Suprapubic skin (tissue), 3 donors: ENCODE data around the gene ZNF213.

Experiments
- POLR2A ChIP-seq, 2 donors: fragments of 450-650 bp; IDR thresholded peaks; one replicate each; pipeline ENCODE4 v1.6.1; 2017; ENCODE audit warnings: antibody characterized with exemption in 2 of 2, mild to moderate bottlenecking in 2 of 2, moderate library complexity in 2 of 2
- TF ChIP-seq, protein P1 (sequence below), 2 donors: fragments of 200-600 bp in 1 of 2; fragments of 450-650 bp in 1 of 2; sonication (generic) in 1 of 2; IDR thresholded peaks; one replicate each; pipeline ENCODE4 v1.5.1; 2016 to 2019; ENCODE audit warnings: antibody characterized with exemption in 2 of 2, mild to moderate bottlenecking in 1 of 2, moderate library complexity in 1 of 2

DNA sequence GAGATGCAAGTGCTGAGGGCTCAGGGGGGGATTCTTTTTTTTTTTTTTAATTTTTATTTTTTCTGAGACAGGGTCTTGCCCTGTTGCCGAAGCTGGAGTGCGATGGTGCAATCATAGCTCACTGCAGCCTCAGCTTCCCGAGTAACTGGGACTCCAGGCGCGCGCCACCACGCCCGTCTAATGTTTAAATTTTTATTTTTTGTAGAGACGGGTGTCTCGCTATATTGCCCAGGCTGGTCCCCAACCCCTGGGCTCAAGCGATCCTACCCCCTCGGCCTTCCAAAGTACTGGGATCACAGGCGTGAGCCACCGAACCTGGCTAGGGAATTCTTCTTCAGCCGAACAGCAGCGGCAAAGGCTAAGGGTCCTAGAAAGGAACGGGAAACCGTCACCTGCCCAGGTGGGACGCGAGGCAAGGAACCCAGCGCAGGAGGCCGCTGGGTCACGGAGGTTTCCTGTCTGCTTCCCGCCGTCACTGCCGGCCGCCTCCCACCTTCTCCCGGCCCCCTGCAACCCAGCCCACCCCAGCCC lies 39.9 kb downstream of the ZNF213 start:
- TF ChIP-seq POLR2A (IDR thresholded peaks at IDR 0.05) = no peak
- TF ChIP-seq, protein P1, sequence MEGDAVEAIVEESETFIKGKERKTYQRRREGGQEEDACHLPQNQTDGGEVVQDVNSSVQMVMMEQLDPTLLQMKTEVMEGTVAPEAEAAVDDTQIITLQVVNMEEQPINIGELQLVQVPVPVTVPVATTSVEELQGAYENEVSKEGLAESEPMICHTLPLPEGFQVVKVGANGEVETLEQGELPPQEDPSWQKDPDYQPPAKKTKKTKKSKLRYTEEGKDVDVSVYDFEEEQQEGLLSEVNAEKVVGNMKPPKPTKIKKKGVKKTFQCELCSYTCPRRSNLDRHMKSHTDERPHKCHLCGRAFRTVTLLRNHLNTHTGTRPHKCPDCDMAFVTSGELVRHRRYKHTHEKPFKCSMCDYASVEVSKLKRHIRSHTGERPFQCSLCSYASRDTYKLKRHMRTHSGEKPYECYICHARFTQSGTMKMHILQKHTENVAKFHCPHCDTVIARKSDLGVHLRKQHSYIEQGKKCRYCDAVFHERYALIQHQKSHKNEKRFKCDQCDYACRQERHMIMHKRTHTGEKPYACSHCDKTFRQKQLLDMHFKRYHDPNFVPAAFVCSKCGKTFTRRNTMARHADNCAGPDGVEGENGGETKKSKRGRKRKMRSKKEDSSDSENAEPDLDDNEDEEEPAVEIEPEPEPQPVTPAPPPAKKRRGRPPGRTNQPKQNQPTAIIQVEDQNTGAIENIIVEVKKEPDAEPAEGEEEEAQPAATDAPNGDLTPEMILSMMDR (IDR thresholded peaks at IDR 0.05) = no peak
